HepG2 (cell line): ENCODE results near the gene PARP15.

Experiments used
- ATM ChIP-seq: fragments of 450-650 bp; IDR thresholded peaks from 2 replicates; pipeline ENCODE4 v1.7.1; 2017; ENCODE audit warnings: mild to moderate bottlenecking, borderline replicate concordance
- BHLHE40 ChIP-seq: IDR thresholded peaks from 2 replicates; pipeline ENCODE4 v1.6.1; 2011; ENCODE audit warnings: low read length, improper control_type of control experiment
- CTCF ChIP-seq: sonication (generic); formaldehyde crosslinking; IDR thresholded peaks from 2 replicates; pipeline ENCODE4 v1.5.0; 2020; ENCODE audit warnings: mild to moderate bottlenecking, missing genetic modification reagents, moderate library complexity
- FOXK2 ChIP-seq: fragments of 450-650 bp; IDR thresholded peaks from 2 replicates; pipeline ENCODE4 v1.6.1; 2016
- HCFC1 ChIP-seq: fragments of 150-350 bp; IDR thresholded peaks from 2 replicates; pipeline ENCODE4 v1.6.1; 2014; ENCODE audit warnings: low read depth, low read length
- HINFP ChIP-seq: sonication (generic); formaldehyde crosslinking; IDR thresholded peaks from 2 replicates; pipeline ENCODE4 v1.4.0; 2020; ENCODE audit warnings: low read depth, mild to moderate bottlenecking, missing genetic modification reagents
- HNF1B ChIP-seq: sonication (generic); formaldehyde crosslinking; IDR thresholded peaks from 2 replicates; pipeline ENCODE4 v1.5.1; 2020; ENCODE audit warnings: mild to moderate bottlenecking, moderate library complexity, missing genetic modification reagents
- MXI1 ChIP-seq: IDR thresholded peaks from 3 replicates; pipeline ENCODE4 v1.6.1; 2012; ENCODE audit warnings: low read depth, low read length, inconsistent platforms, borderline replicate concordance
- TEAD3 ChIP-seq: optimal IDR thresholded peaks from 2 replicates; pipeline ENCODE3; 2016; ENCODE audit warnings: borderline replicate concordance
- ZNF501 ChIP-seq: sonication (generic); formaldehyde crosslinking; IDR thresholded peaks from 2 replicates; pipeline ENCODE4 v1.5.1; 2020; ENCODE audit warnings: mild to moderate bottlenecking, moderate library complexity, missing genetic modification reagents
- ZNF740 ChIP-seq: sonication (generic); formaldehyde crosslinking; IDR thresholded peaks from 2 replicates; pipeline ENCODE4 v1.4.0; 2020; ENCODE audit warnings: missing genetic modification reagents

- TF ChIP-seq CTCF (no peak), MXI1 (no peak), BHLHE40 (no peak), ZNF501 (CRISPR knock-in tag) (no peak), HINFP (CRISPR knock-in tag) (no peak), HNF1B (no peak), TEAD3 (CRISPR knock-in tag) (no peak), ZNF740 (CRISPR knock-in tag) (no peak), HCFC1 (no peak), ATM (no peak), FOXK2 (no peak)
These were observed 65.5 kb downstream of the PARP15 start for GRCh38 chr3:122642935-122643334.
